NCI-H128 (cell line): ENCODE results near the gene GLIS1.
"Not testable (repeated sequence)": the region's sequence is repeated elsewhere in the genome, so short reads cannot be mapped to it uniquely, and the experiment has no call there.

ENCODE experiments used
- DNase-seq: peaks from one replicate; lab custom pipeline; 2025; ENCODE audit not compliant: unreplicated experiment; lab: John Stamatoyannopoulos, UW

GLIS1 gene

GRCh38 chr1:53567450-53567849 lies 171.5 kb downstream of the GLIS1 start:
- DNase-seq = no peak

- DNase-seq = no peak
Observed at GRCh38 chr1:53563611-53564010, 175.4 kb downstream of the GLIS1 start.

GRCh38 chr1:53562981-53563379 lies 176.0 kb downstream of the GLIS1 start:
- DNase-seq = no peak

- DNase-seq = no peak
Observed at GRCh38 chr1:53562291-53562980, 176.5 kb downstream of the GLIS1 start.

- DNase-seq = no peak
Observed at GRCh38 chr1:53561503-53562105, 177.4 kb downstream of the GLIS1 start.

GRCh38 chr1:53560581-53561502 lies 178.1 kb downstream of the GLIS1 start:
- no peak for DNase-seq

GRCh38 chr1:53559854-53560580 lies 178.9 kb downstream of the GLIS1 start:
- no peak for DNase-seq

- DNase-seq = no peak
Observed at GRCh38 chr1:53559391-53559815, 179.6 kb downstream of the GLIS1 start.

GRCh38 chr1:53558739-53559315 lies 180.1 kb downstream of the GLIS1 start:
- DNase-seq = no peak

GRCh38 chr1:53557830-53558738 lies 180.9 kb downstream of the GLIS1 start:
- DNase-seq = no peak

- no peak for DNase-seq
Observed at GRCh38 chr1:53557369-53557768, 181.6 kb downstream of the GLIS1 start.

- no peak for DNase-seq
Observed at GRCh38 chr1:53556657-53557227, 182.2 kb downstream of the GLIS1 start.

- not testable (repeated sequence) for DNase-seq
Observed at GRCh38 chr1:53555620-53556326, 183.2 kb downstream of the GLIS1 start.

GRCh38 chr1:53554592-53555305 lies 184.2 kb downstream of the GLIS1 start:
- no peak for DNase-seq

- no peak for DNase-seq
Observed at GRCh38 chr1:53553734-53554509, 185.0 kb downstream of the GLIS1 start.

GRCh38 chr1:53552981-53553733 lies 185.8 kb downstream of the GLIS1 start:
- DNase-seq = no peak
